HepG2 (cell line): ENCODE data around the gene TMTC2.

ENCODE experiments used
- EZH2 ChIP-seq: conservative IDR thresholded peaks from 2 replicates; pipeline ENCODE4 v1.6.1; 2012; ENCODE audit warnings: mild to moderate bottlenecking, low read depth, low read length, moderate library complexity
- SMC3 ChIP-seq: IDR thresholded peaks from 2 replicates; pipeline ENCODE4 v1.6.1; 2011; ENCODE audit warnings: low read length, improper control_type of control experiment
- ZFX ChIP-seq: sonication (generic); formaldehyde crosslinking; IDR thresholded peaks from 2 replicates; pipeline ENCODE4 v1.4.0; 2020; ENCODE audit warnings: mild to moderate bottlenecking, low read depth, missing genetic modification reagents, moderate library complexity
- ZNF274 ChIP-seq: sonication (generic); formaldehyde crosslinking; IDR thresholded peaks from 2 replicates; pipeline ENCODE4 v1.5.1; 2020; ENCODE audit warnings: mild to moderate bottlenecking, missing genetic modification reagents
- ZNF614 ChIP-seq: IDR thresholded peaks from 2 replicates; pipeline ENCODE4 v1.6.1; 2018; ENCODE audit warnings: missing biosample characterization, missing genetic modification reagents, inconsistent platforms, borderline replicate concordance
- TF ChIP-seq, protein P1 (sequence below): sonication (generic); formaldehyde crosslinking; IDR thresholded peaks from 2 replicates; pipeline ENCODE4 v1.5.0; 2020; ENCODE audit warnings: mild to moderate bottlenecking, missing genetic modification reagents, moderate library complexity

DNA sequence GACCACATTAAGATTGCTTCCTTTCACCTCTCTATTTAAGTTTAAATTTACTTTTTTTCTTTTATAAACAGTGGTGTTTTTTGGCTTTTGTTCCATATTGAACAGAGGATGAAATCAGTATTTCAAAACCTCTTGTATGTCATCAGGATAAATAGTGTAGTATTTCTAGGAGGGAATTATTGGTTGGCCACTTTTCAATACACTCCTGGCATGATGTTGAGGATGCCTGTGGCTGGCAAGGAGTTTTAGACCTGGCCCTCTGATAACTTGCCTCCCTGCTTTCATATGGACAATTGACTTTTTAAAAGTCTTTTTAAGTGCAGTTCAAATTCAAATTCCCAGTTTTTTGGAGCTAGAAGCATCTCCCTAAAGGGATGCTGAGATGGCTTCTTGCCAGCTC lies 9.8 kb downstream of the TMTC2 start:
- TF ChIP-seq, protein P1, sequence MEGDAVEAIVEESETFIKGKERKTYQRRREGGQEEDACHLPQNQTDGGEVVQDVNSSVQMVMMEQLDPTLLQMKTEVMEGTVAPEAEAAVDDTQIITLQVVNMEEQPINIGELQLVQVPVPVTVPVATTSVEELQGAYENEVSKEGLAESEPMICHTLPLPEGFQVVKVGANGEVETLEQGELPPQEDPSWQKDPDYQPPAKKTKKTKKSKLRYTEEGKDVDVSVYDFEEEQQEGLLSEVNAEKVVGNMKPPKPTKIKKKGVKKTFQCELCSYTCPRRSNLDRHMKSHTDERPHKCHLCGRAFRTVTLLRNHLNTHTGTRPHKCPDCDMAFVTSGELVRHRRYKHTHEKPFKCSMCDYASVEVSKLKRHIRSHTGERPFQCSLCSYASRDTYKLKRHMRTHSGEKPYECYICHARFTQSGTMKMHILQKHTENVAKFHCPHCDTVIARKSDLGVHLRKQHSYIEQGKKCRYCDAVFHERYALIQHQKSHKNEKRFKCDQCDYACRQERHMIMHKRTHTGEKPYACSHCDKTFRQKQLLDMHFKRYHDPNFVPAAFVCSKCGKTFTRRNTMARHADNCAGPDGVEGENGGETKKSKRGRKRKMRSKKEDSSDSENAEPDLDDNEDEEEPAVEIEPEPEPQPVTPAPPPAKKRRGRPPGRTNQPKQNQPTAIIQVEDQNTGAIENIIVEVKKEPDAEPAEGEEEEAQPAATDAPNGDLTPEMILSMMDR (CRISPR knock-in tag): no peak
- no peak for TF ChIP-seq ZNF614 (CRISPR knock-in tag)
- no peak for TF ChIP-seq ZFX (CRISPR knock-in tag)
- no peak for TF ChIP-seq ZNF274 (CRISPR knock-in tag)
- TF ChIP-seq EZH2: no peak
- TF ChIP-seq SMC3: no peak
